Upper lobe of left lung (tissue), 6 donors: ENCODE results near the gene CST9L. TPM values are rescaled to one million over a fixed set of nuclear protein-coding genes. Genes with fewer than 3 reads are reported as not detected.
A peak's percentile ranks its signal among the peaks of the same experiment; 100 is the strongest.

Experiments
- ATAC-seq, 2 donors: fragments of 200-7000 bp; cut with Tn5 transposase; one replicate each; pipeline ENCODE4 v1.9.1; 2022; ENCODE audit warnings: mild to moderate bottlenecking in 2 of 2, moderate library complexity in 2 of 2; ENCODE audit not compliant: low FRiP score in 2 of 2
- DNase-seq, 2 donors: peaks; one replicate each; pipeline ENCODE4 v3.0.0-alpha.2; 2019 to 2020
- H3K27ac ChIP-seq, 4 donors: fragments of 200-600 bp; sonication (generic); one replicate each; pipeline ENCODE4 v1.5.1; 2016 to 2019
- H3K27me3 ChIP-seq, 4 donors: fragments of 200-600 bp; sonication (generic); one replicate each; pipeline ENCODE4 v1.5.1; 2017 to 2019
- H3K36me3 ChIP-seq, 4 donors: fragments of 200-600 bp; sonication (generic); one replicate each; pipeline ENCODE4 v1.5.1; 2016 to 2019
- H3K4me1 ChIP-seq, 4 donors: fragments of 200-600 bp; sonication (generic); one replicate each; pipeline ENCODE4 v1.5.1; 2018 to 2019
- H3K4me3 ChIP-seq, 4 donors: fragments of 200-600 bp; sonication (generic); one replicate each; pipeline ENCODE4 v1.5.1; 2017 to 2019; ENCODE audit warnings: mild to moderate bottlenecking in 2 of 4, moderate library complexity in 1 of 4
- H3K9me3 ChIP-seq, 4 donors: fragments of 200-600 bp; sonication (generic); one replicate each; pipeline ENCODE4 v1.5.1; 2018 to 2019
- CTCF ChIP-seq, 6 experiments: fragments of 450-650 bp in 4 of 6; fragments of 200-600 bp in 2 of 6; sonication (generic) in 2 of 6; IDR thresholded peaks; one replicate each; pipeline ENCODE4 v1.5.1; 2016 to 2019; ENCODE audit warnings: antibody characterized with exemption in 6 of 6
- EP300 ChIP-seq, 4 donors: sonication (generic); formaldehyde crosslinking; IDR thresholded peaks; one replicate each; pipeline ENCODE4 v1.5.1; 2017; ENCODE audit warnings: antibody characterized with exemption in 4 of 4, control low read depth in 2 of 4
- POLR2A ChIP-seq, 4 donors: fragments of 450-650 bp; IDR thresholded peaks; one replicate each; pipeline ENCODE4 v1.5.1; 2016 to 2017; ENCODE audit warnings: antibody characterized with exemption in 4 of 4, mild to moderate bottlenecking in 2 of 4
- POLR2AphosphoS5 ChIP-seq, 2 donors: sonication (generic); formaldehyde crosslinking; IDR thresholded peaks; one replicate each; pipeline ENCODE4 v1.5.1; 2017; ENCODE audit warnings: antibody characterized with exemption in 2 of 2
- WGBS, 2 donors: methylation state at CpG; one replicate each; pipeline ENCODE4 v1.1.5; 2017 to 2018; 5-methylcytosine and 5-hydroxymethylcytosine counted together
- total RNA-seq, 6 donors: library from RNA; depleted of rRNA in 4 of 6; stranded (reverse); fragments of >200 nt in 4 of 6; gene quantifications; one replicate each; pipeline versions ENCODE4 v1.1.0 to v1.2.1, GENCODE V29; 2016 to 2021
- donor health status: DM: no; HTN: no; CAD: no; lungs with moderate emphysema.
- donor health status: DM: no; HTN: yes; CAD: no; lungs with severe emphysema.

The CST9L gene
- total RNA-seq, 6 donors from 2014 or later, result not detected

GRCh38 chr20:23542801-23543200 is 25.5 kb downstream of the CST9L start:
- TF ChIP-seq CTCF (IDR thresholded peaks at IDR 0.05) (no peak), POLR2AphosphoS5 (IDR thresholded peaks at IDR 0.05) (no peak), POLR2A (IDR thresholded peaks at IDR 0.05) (no peak), EP300 (IDR thresholded peaks at IDR 0.05) (no peak)
- no peaks in the 10 kb centered on the region for H3K4me1 ChIP-seq
- DNase-seq (no peak), ATAC-seq (no peak)
- no peak overlapping the region for H3K4me3 ChIP-seq
- H3K9me3 ChIP-seq, result no peaks in the 10 kb centered on the region
- H3K36me3 ChIP-seq, result no peaks in the 10 kb centered on the region
- H3K27me3 ChIP-seq, result no peaks in the 10 kb centered on the region
- H3K27ac ChIP-seq, result no peak overlapping the region
- WGBS, 2 donors, result 52 to 60% methylated on average over 3 to 5 of the region's 5 CpGs

GRCh38 chr20:23541776-23542175 is 26.5 kb downstream of the CST9L start:
- TF ChIP-seq CTCF (IDR thresholded peaks at IDR 0.05), result no peak
- TF ChIP-seq EP300 (IDR thresholded peaks at IDR 0.05), result no peak
- TF ChIP-seq POLR2A (IDR thresholded peaks at IDR 0.05), result no peak
- no peak for TF ChIP-seq POLR2AphosphoS5 (IDR thresholded peaks at IDR 0.05)
- H3K9me3 ChIP-seq, result no peaks in the 10 kb centered on the region
- WGBS, 2 donors, result 97 to 100% methylated on average over 2 of the region's 2 CpGs
- H3K27me3 ChIP-seq, result no peaks in the 10 kb centered on the region
- H3K27ac ChIP-seq, result no peak overlapping the region
- no peak for ATAC-seq
- H3K4me1 ChIP-seq, result no peaks in the 10 kb centered on the region
- H3K4me3 ChIP-seq, result no peak overlapping the region
- no peak for DNase-seq
- no peaks in the 10 kb centered on the region for H3K36me3 ChIP-seq

- H3K27ac ChIP-seq, result no peak overlapping the region
- no peak for TF ChIP-seq POLR2AphosphoS5 (IDR thresholded peaks at IDR 0.05)
- TF ChIP-seq POLR2A (IDR thresholded peaks at IDR 0.05), result no peak
- no peak for TF ChIP-seq EP300 (IDR thresholded peaks at IDR 0.05)
- no peak for TF ChIP-seq CTCF (IDR thresholded peaks at IDR 0.05)
- ATAC-seq, result peak in 1 of 2 donors; percentile 45
Observed at GRCh38 chr20:23541330-23541729, 27.0 kb downstream of the CST9L start.

GRCh38 chr20:23540624-23541023 is 27.7 kb downstream of the CST9L start:
- Histone ChIP-seq H3K27ac (no peak overlapping the region), H3K9me3 (no peaks in the 10 kb centered on the region), H3K4me1 (no peaks in the 10 kb centered on the region), H3K27me3 (no peaks in the 10 kb centered on the region), H3K4me3 (no peak overlapping the region), H3K36me3 (no peaks in the 10 kb centered on the region)
- 70 to 76% methylated on average over 4 of the region's 4 CpGs for WGBS, 2 donors
- TF ChIP-seq EP300 (IDR thresholded peaks at IDR 0.05), result no peak
- no peak for TF ChIP-seq CTCF (IDR thresholded peaks at IDR 0.05)
- no peak for TF ChIP-seq POLR2AphosphoS5 (IDR thresholded peaks at IDR 0.05)
- TF ChIP-seq POLR2A (IDR thresholded peaks at IDR 0.05), result no peak
- ATAC-seq (no peak), DNase-seq (no peak)

More at GRCh38 chr20:23541330-23541729, 27.0 kb downstream of the CST9L start:
- Histone ChIP-seq H3K9me3 (no peaks in the 10 kb centered on the region), H3K36me3 (no peaks in the 10 kb centered on the region), H3K27me3 (no peaks in the 10 kb centered on the region), H3K4me1 (no peaks in the 10 kb centered on the region), H3K4me3 (no peak overlapping the region)
- 45 to 59% methylated on average over 1 of the region's 1 CpG for WGBS, 2 donors
- no peak for DNase-seq

- TF ChIP-seq POLR2AphosphoS5 (IDR thresholded peaks at IDR 0.05), result no peak
- no peak for TF ChIP-seq CTCF (IDR thresholded peaks at IDR 0.05)
- TF ChIP-seq EP300 (IDR thresholded peaks at IDR 0.05), result no peak
- no peak for TF ChIP-seq POLR2A (IDR thresholded peaks at IDR 0.05)
- no peaks in the 10 kb centered on the region for H3K4me1 ChIP-seq
- no peaks in the 10 kb centered on the region for H3K36me3 ChIP-seq
- no peaks in the 10 kb centered on the region for H3K27me3 ChIP-seq
- no peak overlapping the region for H3K4me3 ChIP-seq
- WGBS, 2 donors, result 73 to 81% methylated on average over 3 of the region's 3 CpGs
- no peak overlapping the region for H3K27ac ChIP-seq
- DNase-seq (no peak), ATAC-seq (no peak)
- H3K9me3 ChIP-seq, result no peaks in the 10 kb centered on the region
Observed at GRCh38 chr20:23537030-23537429, 31.3 kb downstream of the CST9L start.
